ENCODE measurements around the gene GJD4.

GJD4 gene

DNA sequence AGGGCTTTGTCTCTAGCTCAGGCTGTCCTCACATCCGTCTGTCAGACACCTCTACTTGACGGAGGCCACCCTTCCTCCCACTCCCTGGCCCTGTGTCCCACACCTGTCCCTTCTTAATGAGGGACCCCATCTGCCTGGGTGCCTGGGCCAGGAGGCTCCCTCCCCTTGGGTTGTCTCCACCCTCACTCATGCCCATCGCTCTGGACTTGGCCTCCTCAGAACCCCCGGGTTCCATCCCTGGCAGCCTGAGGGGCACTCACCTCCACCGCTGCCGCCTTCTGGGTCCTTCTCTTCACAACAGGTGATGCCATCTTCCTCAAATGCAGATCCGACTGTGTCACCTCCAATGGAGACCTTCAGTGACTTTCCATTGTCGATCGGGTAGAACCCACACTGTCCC lies 20.2 kb upstream of the GJD4 start:
- Histone ChIP-seq H3K27me3 (ENCODE audit: insufficient read depth, low read length, poor library complexity, severe bottlenecking) (no peaks in the 10 kb centered on the region), H3K9me2 (replicated peaks; ENCODE audit: low read depth, low read length) (no peaks in the 10 kb centered on the region)
- TF ChIP-seq, protein P1, sequence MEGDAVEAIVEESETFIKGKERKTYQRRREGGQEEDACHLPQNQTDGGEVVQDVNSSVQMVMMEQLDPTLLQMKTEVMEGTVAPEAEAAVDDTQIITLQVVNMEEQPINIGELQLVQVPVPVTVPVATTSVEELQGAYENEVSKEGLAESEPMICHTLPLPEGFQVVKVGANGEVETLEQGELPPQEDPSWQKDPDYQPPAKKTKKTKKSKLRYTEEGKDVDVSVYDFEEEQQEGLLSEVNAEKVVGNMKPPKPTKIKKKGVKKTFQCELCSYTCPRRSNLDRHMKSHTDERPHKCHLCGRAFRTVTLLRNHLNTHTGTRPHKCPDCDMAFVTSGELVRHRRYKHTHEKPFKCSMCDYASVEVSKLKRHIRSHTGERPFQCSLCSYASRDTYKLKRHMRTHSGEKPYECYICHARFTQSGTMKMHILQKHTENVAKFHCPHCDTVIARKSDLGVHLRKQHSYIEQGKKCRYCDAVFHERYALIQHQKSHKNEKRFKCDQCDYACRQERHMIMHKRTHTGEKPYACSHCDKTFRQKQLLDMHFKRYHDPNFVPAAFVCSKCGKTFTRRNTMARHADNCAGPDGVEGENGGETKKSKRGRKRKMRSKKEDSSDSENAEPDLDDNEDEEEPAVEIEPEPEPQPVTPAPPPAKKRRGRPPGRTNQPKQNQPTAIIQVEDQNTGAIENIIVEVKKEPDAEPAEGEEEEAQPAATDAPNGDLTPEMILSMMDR (conservative IDR thresholded peaks at IDR 0.05; ENCODE audit: low read length): no peak
- TF ChIP-seq EZH2phosphoT487 (IDR thresholded peaks at IDR 0.05; ENCODE audit: borderline replicate concordance): no peak

DNA sequence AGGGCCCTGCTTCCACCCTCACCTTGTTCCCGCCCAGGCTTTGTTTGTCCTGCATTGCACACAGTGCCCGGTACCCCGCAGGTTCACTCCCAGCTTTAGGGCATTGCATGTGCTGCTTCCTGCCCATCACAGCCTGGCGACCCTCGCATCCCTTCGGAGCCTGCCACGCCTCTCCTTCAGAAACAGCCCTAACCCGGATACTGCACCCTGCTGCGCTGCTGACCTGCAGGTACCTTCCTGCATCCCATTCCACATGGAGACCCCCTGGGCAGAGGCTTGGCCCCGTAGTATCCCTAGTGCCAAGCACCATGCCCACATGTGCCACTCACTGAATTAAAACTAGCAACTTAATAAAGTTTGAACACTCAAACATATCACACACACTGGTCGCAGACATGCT lies 19.8 kb upstream of the GJD4 start:
- H3K27me3 ChIP-seq (ENCODE audit: insufficient read depth, low read length, poor library complexity, severe bottlenecking): no peaks in the 10 kb centered on the region
- no peaks in the 10 kb centered on the region for H3K79me2 ChIP-seq (ENCODE audit: insufficient read depth, low read length)
- H4K20me1 ChIP-seq (ENCODE audit: insufficient read depth, low read length, poor library complexity, severe bottlenecking): no peaks in the 10 kb centered on the region
- H3K4me3 ChIP-seq (ENCODE audit: low read length, poor library complexity, severe bottlenecking): no peak overlapping the region
- no peak overlapping the region for H2AFZ ChIP-seq (ENCODE audit: low read length)
- no peak overlapping the region for H3K9ac ChIP-seq (ENCODE audit: low read depth, low read length, poor library complexity, severe bottlenecking)
- TF ChIP-seq, protein P1 (conservative IDR thresholded peaks at IDR 0.05; ENCODE audit: low read length): no peak
- no peak for TF ChIP-seq EZH2phosphoT487 (IDR thresholded peaks at IDR 0.05; ENCODE audit: borderline replicate concordance)
- no peak overlapping the region for H3K4me2 ChIP-seq (ENCODE audit: low read depth, low read length, poor library complexity, severe bottlenecking)
- H3K9me3 ChIP-seq (ENCODE audit: insufficient read depth, low read depth, low read length): no peaks in the 10 kb centered on the region
- H3F3A ChIP-seq (ENCODE audit: low read depth): no peaks in the 10 kb centered on the region
- no peaks in the 10 kb centered on the region for H3K9me2 ChIP-seq (replicated peaks; ENCODE audit: low read depth, low read length)
- no peaks in the 10 kb centered on the region for H3K36me3 ChIP-seq (ENCODE audit: insufficient read depth, low read length)
- no peaks in the 10 kb centered on the region for H3K4me1 ChIP-seq (ENCODE audit: insufficient read depth, low read length, poor library complexity, severe bottlenecking)

More for the DNA sequence above, 20.2 kb upstream of the GJD4 start:
- no peak overlapping the region for H2AFZ ChIP-seq (ENCODE audit: low read length)
- H3K9me3 ChIP-seq (ENCODE audit: insufficient read depth, low read depth, low read length): no peaks in the 10 kb centered on the region
- no peaks in the 10 kb centered on the region for H3K79me2 ChIP-seq (ENCODE audit: insufficient read depth, low read length)
- no peak overlapping the region for H3K4me3 ChIP-seq (ENCODE audit: low read length, poor library complexity, severe bottlenecking)
- H3K9ac ChIP-seq (ENCODE audit: low read depth, low read length, poor library complexity, severe bottlenecking): no peak overlapping the region
- no peaks in the 10 kb centered on the region for H3K4me1 ChIP-seq (ENCODE audit: insufficient read depth, low read length, poor library complexity, severe bottlenecking)
- no peaks in the 10 kb centered on the region for H3K36me3 ChIP-seq (ENCODE audit: insufficient read depth, low read length)
- H4K20me1 ChIP-seq (ENCODE audit: insufficient read depth, low read length, poor library complexity, severe bottlenecking): no peaks in the 10 kb centered on the region
- H3F3A ChIP-seq (ENCODE audit: low read depth): no peaks in the 10 kb centered on the region
- H3K4me2 ChIP-seq (ENCODE audit: low read depth, low read length, poor library complexity, severe bottlenecking): no peak overlapping the region

DNA sequence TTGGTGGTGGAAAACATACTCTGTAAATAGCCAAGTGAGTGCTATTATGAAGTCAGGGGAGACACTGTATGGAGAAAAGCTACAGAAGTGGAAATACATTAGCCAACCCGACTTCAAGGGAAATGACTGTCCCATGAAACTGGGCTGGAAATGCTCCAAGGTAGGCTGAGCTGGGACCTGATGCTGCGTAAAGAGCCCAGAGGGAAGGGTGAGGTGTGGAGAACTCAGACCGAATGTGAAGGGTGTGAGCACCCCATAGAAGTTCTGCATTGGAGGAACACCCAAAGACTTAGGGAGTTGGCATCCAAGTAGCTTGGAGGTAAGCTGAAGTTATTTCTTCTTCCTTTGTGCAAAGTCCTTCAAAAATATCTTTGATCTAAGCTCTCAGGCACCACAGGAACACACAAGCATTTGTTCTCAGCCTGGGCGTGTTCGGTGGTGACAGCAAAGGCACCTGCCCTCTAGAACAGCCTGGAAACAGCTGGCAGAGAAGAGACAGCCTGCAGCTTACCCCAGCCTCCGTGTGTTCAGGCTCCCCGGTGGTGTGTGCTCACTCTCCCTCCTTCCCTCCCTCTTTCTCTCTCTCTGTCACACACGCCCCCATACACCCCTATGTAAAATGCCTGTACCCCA lies 19.1 kb upstream of the GJD4 start:
- TF ChIP-seq EZH2phosphoT487 (IDR thresholded peaks at IDR 0.05; ENCODE audit: borderline replicate concordance): no peak
- Histone ChIP-seq H3K4me2 (ENCODE audit: low read depth, low read length, poor library complexity, severe bottlenecking) (no peak overlapping the region), H3K4me3 (ENCODE audit: low read length, poor library complexity, severe bottlenecking) (no peak overlapping the region), H3K36me3 (ENCODE audit: insufficient read depth, low read length) (no peaks in the 10 kb centered on the region), H3K27me3 (ENCODE audit: insufficient read depth, low read length, poor library complexity, severe bottlenecking) (no peaks in the 10 kb centered on the region), H3K9me3 (ENCODE audit: insufficient read depth, low read depth, low read length) (no peaks in the 10 kb centered on the region), H3K9ac (ENCODE audit: low read depth, low read length, poor library complexity, severe bottlenecking) (no peak overlapping the region), H4K20me1 (ENCODE audit: insufficient read depth, low read length, poor library complexity, severe bottlenecking) (no peaks in the 10 kb centered on the region), H3K79me2 (ENCODE audit: insufficient read depth, low read length) (no peaks in the 10 kb centered on the region), H2AFZ (ENCODE audit: low read length) (no peak overlapping the region), H3F3A (ENCODE audit: low read depth) (no peaks in the 10 kb centered on the region), H3K9me2 (replicated peaks; ENCODE audit: low read depth, low read length) (no peaks in the 10 kb centered on the region), H3K4me1 (ENCODE audit: insufficient read depth, low read length, poor library complexity, severe bottlenecking) (no peaks in the 10 kb centered on the region)

DNA sequence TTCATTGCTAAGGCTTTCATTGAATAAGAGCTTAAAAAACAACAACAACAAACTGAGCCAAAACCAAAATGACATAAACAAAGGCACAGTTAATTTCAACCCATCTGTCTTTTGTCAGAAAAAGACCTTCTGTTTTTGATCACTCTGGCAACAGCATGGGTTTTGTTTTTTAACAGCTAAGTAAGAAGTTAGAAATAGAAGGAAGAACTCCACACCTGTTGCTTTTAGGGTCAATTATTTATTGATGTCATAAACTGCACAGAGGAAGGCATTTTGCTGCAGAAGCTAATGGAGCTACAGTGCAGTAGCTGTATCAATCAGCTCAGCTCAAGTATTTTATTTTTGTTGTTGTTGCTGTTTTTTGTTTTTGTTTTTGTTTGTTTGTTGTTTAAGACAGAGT lies 16.3 kb upstream of the GJD4 start:
- no peak overlapping the region; the same call in 1 of the 2 replicates for H2AFZ ChIP-seq (ENCODE audit: low read length)
- no peaks in the 10 kb centered on the region for H3K9me2 ChIP-seq (replicated peaks; ENCODE audit: low read depth, low read length)

More for the DNA sequence above, 16.3 kb upstream of the GJD4 start:
- H3K9ac ChIP-seq (ENCODE audit: low read depth, low read length, poor library complexity, severe bottlenecking): no peak overlapping the region
- no peaks in the 10 kb centered on the region for H3F3A ChIP-seq (ENCODE audit: low read depth)
- H3K79me2 ChIP-seq (ENCODE audit: insufficient read depth, low read length): no peaks in the 10 kb centered on the region
- no peaks in the 10 kb centered on the region for H3K4me1 ChIP-seq (ENCODE audit: insufficient read depth, low read length, poor library complexity, severe bottlenecking)
- TF ChIP-seq EZH2phosphoT487 (IDR thresholded peaks at IDR 0.05; ENCODE audit: borderline replicate concordance): no peak
- TF ChIP-seq, protein P1 (conservative IDR thresholded peaks at IDR 0.05; ENCODE audit: low read length): no peak
- no peaks in the 10 kb centered on the region for H3K9me3 ChIP-seq (ENCODE audit: insufficient read depth, low read depth, low read length)
- H3K27me3 ChIP-seq (ENCODE audit: insufficient read depth, low read length, poor library complexity, severe bottlenecking): no peaks in the 10 kb centered on the region
- no peak overlapping the region for H3K4me2 ChIP-seq (ENCODE audit: low read depth, low read length, poor library complexity, severe bottlenecking)
- no peaks in the 10 kb centered on the region for H3K36me3 ChIP-seq (ENCODE audit: insufficient read depth, low read length)
- H4K20me1 ChIP-seq (ENCODE audit: insufficient read depth, low read length, poor library complexity, severe bottlenecking): no peaks in the 10 kb centered on the region
- no peak overlapping the region for H3K4me3 ChIP-seq (ENCODE audit: low read length, poor library complexity, severe bottlenecking)
